GM12872 (cell line): ENCODE results near the gene SIT1.
A peak's percentile ranks its signal among the peaks of the same experiment; 100 is the strongest.

ENCODE experiments used
- CTCF ChIP-seq: IDR thresholded peaks from 3 replicates; pipeline ENCODE4 v1.5.1; 2011; ENCODE audit warnings: low read depth, mild to moderate bottlenecking, low read length, moderate library complexity; ENCODE audit not compliant: insufficient read depth

The SIT1 gene

DNA sequence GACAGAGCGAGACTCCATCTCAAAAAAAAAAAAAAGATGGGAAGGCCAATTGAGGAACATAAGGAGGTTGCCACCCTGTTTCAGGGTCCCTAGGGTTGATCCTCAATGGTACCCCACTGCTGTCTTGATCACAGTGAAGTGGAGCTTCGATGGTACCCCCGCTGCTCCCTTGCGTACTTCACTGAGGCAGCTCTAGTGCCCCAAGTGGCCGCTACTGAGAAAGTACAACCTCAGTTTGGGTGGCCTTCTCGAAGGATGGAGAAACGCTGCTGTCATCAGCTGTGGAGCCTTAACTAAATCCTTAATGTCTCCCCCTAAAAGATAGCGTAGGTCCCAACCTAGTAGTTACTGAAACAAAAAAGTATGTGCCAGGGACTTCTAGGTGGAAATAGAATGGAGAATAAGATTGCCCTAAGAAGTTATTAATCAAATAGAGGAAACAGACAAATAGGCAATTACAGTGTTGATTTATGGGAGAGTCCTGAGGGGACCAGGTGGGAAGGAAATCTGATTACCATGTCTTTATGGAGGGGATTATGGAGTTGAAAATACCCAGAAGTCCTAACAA, 39.4 kb downstream of the SIT1 start:
- TF ChIP-seq CTCF, result peak; percentile 83

- no peak for TF ChIP-seq CTCF
Measured at GRCh38 chr9:35609820-35610163, 40.9 kb downstream of the SIT1 start.

DNA sequence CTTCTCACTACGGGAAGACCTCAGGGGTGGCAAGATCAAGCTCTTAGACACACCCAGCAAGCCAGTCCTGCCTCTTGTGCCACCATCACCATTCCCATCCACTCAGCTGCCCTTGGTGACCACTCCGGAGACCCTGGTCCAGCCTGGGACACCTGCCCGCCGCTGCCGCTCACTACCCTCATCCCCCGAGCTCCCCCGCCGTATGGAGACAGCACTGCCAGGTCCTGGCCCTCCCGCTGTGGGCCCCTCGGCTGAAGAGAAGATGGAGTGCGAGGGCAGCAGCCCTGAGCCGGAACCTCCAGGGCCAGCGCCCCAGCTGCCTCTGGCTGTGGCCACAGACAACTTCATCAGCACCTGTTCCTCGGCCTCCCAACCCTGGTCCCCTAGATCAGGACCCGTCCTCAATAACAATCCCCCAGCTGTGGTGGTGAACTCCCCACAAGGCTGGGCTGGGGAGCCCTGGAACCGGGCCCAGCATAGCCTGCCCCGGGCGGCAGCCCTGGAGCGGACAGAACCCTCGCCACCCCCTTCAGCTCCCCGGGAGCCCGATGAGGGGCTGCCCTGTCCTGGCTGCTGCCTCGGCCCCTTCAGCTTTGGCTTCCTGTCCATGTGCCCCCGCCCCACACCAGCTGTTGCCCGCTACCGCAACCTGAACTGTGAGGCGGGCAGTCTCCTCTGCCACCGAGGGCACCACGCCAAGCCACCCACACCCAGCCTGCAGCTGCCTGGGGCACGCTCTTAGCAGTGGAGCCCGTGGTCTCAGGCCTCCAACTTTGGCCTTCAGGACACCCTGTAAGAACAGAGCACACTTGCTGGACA, 41.5 kb downstream of the SIT1 start:
- no peak for TF ChIP-seq CTCF

- no peak for TF ChIP-seq CTCF
Measured at GRCh38 chr9:35608221-35608620, 42.5 kb downstream of the SIT1 start.

GRCh38 chr9:35606726-35607125, 44.0 kb downstream of the SIT1 start:
- no peak for TF ChIP-seq CTCF

DNA sequence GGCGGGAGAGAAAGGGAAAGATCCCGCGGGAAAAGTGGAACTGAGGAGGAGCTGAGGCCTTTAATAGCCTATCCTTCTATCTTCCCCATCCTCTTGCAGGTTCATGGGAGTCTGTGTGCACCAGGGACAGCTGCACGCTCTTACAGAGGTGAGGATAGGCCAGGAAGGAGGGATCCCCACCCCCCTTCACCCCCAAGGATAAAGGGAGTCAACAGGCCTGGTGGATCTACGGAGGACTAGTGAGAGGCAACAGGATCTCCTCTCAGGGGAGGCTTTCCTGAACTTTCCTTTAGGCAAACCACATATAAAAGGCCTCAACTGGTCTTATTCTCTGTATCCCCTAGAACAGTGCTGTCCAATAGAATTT, 44.6 kb downstream of the SIT1 start:
- no peak for TF ChIP-seq CTCF

DNA sequence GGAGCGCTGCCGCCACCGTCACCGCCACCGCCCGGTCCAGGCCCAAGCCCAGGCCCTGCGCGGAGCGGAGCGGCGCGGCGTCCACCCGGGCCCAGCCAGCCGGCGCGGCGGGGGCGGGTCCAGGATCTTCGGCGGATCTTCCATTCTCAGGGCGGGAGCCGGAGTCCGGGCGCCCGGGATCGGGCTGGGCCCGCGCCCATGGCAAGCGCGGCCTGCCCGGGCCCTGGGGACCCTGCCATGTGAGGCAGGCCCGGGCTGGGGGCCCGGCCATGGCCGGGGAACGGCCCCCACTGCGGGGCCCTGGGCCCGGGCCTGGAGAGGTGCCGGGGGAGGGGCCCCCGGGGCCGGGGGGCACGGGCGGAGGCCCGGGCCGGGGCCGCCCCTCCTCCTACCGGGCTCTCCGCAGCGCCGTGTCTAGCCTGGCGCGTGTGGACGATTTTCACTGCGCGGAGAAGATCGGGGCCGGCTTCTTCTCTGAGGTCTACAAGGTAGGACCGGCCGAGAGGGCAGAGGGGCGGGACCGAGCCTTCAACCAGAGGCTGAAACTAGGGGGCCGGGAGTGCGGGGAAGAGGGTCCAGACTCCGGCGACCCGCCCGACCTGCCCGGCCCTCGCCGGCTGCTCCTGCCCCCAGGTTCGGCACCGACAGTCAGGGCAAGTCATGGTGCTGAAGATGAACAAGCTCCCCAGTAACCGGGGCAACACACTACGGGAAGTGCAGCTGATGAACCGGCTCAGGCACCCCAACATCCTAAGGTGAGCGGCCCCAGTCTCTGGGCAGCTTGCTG, 45.2 kb downstream of the SIT1 start:
- TF ChIP-seq CTCF, result no peak
